Left colon (tissue), 2 donors: ENCODE measurements around the gene EMB. TPM values are rescaled to one million over a fixed set of nuclear protein-coding genes. Genes with fewer than 3 reads are reported as not detected.
"Not testable (repeated sequence)": the region's sequence is repeated elsewhere in the genome, so short reads cannot be mapped to it uniquely, and the experiment has no call there.

ENCODE experiments used
- ATAC-seq: fragments of 200-7000 bp; cut with Tn5 transposase; one replicate; pipeline ENCODE4 v1.9.1; 2020; ENCODE audit warnings: mild to moderate bottlenecking, moderate library complexity
- DNase-seq, 2 donors: peaks; one replicate each; pipeline ENCODE4 v3.0.0-alpha.2; 2020
- intact Hi-C, 2 donors: fragments of 100-400 bp; cut with DNase I in 1 of 2; cut with micrococcal nuclease in 1 of 2; formaldehyde crosslinking; loops; one replicate each; pipeline versions ENCODE4 v1.11.2 to v1.14.0; 2022; cut with DNase I, micrococcal nuclease
- long read RNA-seq: library from polyadenylated mRNA; unstranded; transcript quantifications from one replicate; pipeline ENCODE4 v2.0.0, GENCODE V29; 2021
- total RNA-seq, 2 donors: library from RNA; stranded (reverse); fragmentation: NEBNext Ultra II Directional; extraction: Animal tissue kit (Norgen Biotek cat#: 25700); gene quantifications; one replicate each; pipeline ENCODE4 v1.2.1, GENCODE V29; 2021
- donor health status: DM: no; HTN: no; CAD: no.
- donor health status: DM: yes; HTN: yes; CAD: no.

The EMB gene, protein sequence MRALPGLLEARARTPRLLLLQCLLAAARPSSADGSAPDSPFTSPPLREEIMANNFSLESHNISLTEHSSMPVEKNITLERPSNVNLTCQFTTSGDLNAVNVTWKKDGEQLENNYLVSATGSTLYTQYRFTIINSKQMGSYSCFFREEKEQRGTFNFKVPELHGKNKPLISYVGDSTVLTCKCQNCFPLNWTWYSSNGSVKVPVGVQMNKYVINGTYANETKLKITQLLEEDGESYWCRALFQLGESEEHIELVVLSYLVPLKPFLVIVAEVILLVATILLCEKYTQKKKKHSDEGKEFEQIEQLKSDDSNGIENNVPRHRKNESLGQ
- total RNA-seq, result 1 to 10 TPM; 6.1 to 8.6 TPM
- long read RNA-seq, full-length matches to known transcripts, result 1 of 1 reads
- long read RNA-seq, partial matches to known transcripts, result 0 of 1 reads
- long read RNA-seq, other reads (novel, unspliced or antisense), result 0 of 1 reads

DNA sequence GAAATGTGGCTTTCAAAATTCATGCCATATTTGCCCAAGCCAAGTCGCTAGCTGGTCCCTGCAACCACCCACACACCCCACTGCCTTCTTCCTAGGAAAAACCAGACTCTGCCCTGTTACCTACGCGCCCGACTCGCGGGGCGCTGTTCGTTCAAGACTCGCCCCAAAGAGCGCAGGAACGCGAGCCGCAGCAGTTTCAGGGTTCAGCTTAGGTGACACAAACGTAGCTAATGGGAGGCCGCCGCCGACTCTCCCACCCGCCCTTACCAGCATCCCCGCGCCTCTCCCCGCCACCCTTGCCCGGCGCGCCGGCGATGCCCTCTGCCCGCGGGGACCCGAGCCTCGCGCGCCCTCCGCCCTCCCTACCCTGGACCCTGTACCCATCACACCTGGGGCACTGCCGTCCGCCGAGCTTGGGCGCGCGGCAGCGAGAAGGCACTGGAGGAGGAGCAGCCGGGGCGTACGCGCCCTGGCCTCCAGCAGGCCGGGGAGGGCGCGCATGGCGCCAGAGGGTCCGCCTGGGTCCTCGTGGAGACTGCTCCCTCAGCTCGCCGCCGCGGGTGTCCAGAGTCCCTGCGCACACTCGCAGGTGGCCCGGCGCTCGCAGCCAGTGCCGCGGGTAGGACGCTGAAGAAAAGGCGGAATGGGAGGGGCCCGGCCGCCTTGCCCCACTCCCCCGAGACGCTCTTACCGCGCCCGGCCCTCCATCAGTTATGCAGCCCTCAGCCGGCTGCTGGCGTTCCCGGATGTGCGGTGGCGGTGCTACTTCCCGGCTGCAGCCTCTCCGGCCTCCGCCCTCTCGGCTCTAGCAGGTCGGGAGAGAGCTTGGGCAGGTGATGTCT is at the start of gene EMB:
TSS of gene EMB (minus strand) at position 638 of the 842 bp plus-strand sequence. CDS start at position 501, 137 bp downstream.
- DNase-seq, result peak; percentile 59 to 68
- intact Hi-C loops, result no loop called here
- ATAC-seq, result peak; percentile 71

DNA sequence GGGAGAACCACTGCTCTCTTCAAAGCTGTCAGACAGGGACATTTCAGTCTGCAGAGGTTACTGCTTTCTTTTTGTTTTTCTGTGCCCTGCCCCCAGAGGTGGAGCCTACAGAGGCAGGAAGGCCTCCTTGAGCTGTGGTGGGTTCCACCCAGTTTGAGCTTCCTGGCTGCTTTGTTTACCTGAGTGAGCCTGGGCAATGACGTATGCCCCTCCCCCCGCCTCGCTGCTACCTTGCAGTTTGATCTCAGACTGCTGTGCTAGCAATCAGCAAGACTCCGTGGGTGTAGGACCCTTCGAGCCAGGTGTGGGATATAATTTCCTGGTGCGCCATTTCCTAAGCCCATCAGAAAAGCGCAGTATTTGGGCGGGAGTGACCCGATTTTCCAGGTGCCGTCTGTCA is 48.4 kb upstream of the EMB start:
- ATAC-seq, intact Hi-C loops: not testable (repeated sequence)
- DNase-seq, result peak in 1 of 2 donors; percentile 29

DNA sequence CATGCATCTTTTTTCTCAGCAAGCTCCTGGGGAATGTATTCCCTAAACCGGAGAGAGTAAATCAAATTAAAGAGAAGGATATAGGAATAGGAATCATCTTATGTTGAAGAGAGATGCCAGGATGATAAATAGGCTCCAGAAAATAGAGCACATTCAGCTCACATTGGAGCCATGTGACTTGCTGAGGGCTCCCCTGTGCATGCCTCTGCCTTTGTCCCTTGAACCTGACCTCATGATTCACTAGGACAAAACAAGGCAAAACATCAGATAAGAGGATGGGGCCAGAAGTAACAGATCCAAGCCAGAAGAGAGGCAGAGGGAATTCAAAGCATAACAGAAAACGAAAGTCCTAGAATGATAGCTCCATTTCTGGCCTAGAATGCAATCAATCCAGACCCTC is 37.7 kb upstream of the EMB start:
- not testable (repeated sequence) for ATAC-seq, DNase-seq

DNA sequence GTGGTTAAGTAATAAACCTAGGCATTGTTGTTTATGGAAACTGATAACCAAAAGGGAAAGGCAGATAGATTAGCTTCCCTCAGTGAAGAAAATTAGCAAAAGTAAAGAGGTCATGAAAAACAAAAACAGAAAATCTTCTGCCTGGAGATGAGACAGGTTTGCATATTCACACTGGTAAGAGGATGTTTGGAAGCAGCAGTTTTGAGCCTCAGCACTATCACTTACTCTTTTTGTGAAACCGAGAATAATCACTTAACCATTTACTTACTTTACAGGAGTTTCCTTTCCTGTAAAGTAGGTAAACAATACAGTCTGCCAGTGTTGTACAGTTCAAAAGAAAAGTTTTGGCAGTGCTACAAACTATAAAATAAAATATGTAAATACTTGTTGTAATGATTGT is 35.5 kb upstream of the EMB start:
- ATAC-seq, result no peak
- intact Hi-C loops, result no loop called here
- no peak for DNase-seq

More for the DNA sequence above, 37.7 kb upstream of the EMB start:
- intact Hi-C loops, result not testable (repeated sequence)

DNA sequence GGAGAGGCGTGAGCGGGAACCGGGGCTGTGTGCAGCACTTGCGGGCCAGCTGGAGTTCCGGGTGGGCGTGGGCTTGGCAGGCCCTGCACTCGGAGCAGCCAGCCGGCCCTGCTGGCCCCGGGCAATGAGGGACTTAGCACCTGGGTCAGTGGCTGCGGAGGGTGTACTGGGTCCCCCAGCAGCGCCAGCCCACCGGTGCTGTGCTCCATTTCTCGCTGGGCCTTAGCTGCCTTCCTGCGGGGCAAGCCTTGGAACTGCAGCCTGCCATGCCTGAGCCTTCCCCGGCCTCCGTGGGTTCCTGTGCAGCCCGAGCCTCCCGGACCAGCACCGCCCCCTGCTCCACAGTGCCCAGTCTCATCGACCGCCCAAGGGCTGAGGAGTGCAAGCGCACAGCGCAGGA is 23.9 kb upstream of the EMB start:
- ATAC-seq, intact Hi-C loops, DNase-seq: not testable (repeated sequence)

DNA sequence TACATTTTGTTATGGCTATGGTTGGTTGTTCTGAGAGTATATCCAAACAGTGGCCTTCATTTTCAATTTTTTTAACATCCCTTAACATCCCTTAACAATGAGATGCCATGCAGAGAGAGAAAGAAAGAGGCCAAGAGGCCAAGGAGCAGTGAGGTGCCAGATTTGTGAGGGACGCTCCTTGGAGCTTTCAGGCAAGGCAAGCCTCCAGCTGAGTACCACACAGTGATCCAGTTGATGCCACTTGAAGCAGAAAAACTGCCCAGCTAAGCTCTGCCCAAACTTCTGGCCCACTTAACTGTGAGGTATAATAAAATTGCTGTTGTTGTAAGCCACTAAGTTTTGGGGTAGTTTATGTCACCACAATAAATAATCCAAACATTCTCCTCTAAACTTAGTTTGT is 22.6 kb upstream of the EMB start:
- intact Hi-C loops, result no loop called here
- ATAC-seq, result no peak

DNA sequence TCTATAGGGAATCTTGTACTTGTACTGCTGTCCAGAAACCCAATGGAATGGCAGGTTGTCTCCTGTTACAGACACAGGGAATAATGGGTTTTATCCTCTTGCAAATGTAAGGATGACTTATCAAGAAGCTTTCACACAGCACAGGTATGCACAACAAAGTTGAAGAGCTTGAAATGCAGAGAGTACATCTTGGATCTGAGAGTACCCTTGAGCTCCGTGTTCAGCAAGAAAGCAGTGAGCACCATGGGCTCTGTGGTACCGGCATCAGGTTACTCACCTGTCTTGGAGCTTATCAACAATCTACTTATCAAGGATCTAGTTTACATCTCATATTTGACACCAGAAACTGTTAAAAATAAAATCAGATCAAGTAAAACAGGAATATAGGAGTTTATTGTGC is 22.0 kb upstream of the EMB start:
- intact Hi-C loops, result no loop called here
- ATAC-seq (no peak), DNase-seq (no peak)

More for the DNA sequence above, 22.6 kb upstream of the EMB start:
- DNase-seq, result no peak

DNA sequence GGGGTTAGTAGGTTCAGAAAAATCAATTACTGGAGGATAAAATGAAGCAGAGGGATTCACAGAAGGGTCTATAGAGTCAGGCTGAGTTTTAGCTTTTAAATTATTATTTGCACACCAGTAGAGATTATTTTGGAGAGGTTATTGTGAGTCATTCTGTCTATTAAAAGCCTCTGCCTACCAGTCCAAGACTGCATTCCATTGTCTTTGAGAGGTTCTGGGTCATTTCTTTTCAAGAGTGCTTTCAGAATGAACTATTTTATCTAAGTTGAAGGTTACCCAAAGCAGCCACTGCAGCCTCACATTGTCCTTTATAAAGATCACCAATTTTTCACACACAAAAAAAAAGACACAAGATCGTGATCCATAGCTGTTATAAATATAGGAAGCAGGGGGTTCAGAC is 21.5 kb upstream of the EMB start:
- intact Hi-C loops, ATAC-seq, DNase-seq: not testable (repeated sequence)

DNA sequence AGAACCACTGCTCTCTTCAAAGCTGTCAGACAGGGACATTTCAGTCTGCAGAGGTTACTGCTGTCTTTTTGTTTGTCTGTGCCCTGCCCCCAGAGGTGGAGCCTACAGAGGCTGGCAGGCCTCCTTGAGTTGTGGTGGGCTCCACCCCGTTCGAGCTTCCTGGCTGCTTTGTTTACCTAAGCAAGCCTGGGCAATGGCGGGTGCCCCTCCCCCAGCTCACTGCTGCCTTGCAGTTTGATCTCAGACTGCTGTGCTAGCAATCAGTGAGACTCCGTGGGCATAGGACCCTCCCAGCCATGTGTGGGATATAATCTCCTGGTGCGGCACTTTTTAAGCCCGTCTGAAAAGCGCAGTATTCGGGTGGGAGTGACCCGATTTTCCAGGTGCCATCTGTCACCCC is 17.3 kb upstream of the EMB start:
- ATAC-seq, intact Hi-C loops: not testable (repeated sequence)
- peak in 1 of 2 donors; percentile 37 for DNase-seq

DNA sequence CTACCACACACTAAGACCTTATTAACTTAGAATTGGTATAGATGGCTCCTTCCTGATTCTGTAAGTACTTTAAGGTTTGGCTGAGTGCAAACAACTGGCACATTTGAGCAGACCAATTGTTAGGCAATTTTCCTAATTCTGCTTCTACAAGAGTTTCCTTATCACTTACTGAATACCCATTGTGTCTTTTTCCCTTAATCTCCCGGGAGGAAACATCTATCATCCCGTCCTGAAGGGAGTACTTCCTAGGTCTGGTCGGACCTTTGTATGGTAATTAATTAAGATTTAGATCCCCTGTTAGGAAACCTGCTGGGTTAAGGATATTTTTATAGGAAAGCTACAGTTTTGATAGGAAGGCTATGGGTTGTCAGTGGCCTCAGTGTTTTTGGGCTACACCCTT is 8.2 kb upstream of the EMB start:
- ATAC-seq, DNase-seq, intact Hi-C loops: not testable (repeated sequence)

DNA sequence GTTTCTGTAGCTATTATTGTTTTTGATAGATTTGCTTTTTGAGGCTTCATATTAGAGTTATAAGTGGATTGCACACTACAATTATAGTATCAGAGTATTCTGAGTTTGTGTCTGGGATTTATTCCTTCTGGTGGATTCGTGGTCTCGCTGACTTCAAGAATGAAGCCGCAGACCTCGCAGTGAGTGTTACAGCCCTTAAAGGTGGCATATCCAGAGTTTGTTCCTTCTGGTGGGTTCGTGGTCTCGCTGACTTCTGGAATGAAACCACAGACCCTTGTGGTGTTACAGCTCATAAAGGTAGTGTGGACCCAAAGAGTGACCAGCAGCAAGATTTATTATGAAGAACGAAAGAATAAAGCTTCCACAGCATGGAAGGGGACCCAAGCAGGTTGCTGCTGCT is 6.9 kb upstream of the EMB start:
- intact Hi-C loops, result no loop called here
- no peak for DNase-seq
- ATAC-seq, result no peak

DNA sequence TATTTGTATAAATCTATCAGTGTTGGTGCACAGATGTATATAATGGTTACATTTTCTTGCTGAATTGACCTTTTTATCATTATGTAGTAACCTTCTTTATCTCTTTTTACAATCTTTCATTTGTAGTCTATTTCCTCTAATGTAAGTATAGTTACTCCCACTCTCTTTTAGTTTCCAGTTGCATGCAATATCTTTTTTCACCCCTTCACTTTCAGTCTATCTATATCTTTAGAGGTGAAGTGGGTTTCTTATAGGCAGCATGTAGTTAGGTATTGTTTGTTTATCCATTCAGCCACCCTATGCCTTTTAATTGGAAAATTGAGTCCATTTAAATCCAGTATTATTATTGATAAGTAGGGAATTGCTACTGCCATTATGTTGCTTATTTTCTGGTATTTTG is 6.1 kb upstream of the EMB start:
- intact Hi-C loops, result no loop called here
- ATAC-seq, result no peak

DNA sequence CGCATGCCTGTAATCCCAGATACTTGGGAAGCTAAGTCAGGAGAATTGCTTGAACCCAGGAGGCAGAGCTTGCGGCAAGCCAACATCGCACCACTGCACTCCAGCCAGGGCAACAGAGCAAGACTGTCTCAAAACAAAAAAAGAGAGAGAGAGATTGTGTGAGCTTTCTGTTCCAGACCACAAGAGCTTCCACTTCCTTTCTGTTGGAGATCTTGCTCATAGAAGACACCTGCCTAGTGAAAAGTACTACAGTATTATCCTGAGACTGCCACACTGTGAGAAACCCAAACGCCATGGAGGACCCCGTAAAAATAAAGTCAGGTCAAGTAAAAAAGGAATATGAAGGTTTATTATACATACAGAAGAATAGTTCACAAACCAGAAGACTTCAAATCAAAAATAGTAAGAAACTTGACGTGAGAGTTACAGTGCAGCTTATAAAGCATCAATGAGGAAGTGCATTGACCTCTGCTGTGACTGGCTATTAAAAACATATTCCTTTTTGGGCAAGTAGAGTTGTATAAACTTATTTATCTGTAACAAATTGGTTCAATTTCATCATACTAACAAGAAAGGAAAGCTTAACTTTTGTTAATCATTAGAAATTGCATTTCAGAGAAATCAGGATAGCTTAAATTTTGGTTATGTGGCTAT is 4.3 kb upstream of the EMB start:
- ATAC-seq (no peak), DNase-seq (no peak)
- intact Hi-C loops, result no loop called here

More for the DNA sequence above, 6.1 kb upstream of the EMB start:
- no peak for DNase-seq

DNA sequence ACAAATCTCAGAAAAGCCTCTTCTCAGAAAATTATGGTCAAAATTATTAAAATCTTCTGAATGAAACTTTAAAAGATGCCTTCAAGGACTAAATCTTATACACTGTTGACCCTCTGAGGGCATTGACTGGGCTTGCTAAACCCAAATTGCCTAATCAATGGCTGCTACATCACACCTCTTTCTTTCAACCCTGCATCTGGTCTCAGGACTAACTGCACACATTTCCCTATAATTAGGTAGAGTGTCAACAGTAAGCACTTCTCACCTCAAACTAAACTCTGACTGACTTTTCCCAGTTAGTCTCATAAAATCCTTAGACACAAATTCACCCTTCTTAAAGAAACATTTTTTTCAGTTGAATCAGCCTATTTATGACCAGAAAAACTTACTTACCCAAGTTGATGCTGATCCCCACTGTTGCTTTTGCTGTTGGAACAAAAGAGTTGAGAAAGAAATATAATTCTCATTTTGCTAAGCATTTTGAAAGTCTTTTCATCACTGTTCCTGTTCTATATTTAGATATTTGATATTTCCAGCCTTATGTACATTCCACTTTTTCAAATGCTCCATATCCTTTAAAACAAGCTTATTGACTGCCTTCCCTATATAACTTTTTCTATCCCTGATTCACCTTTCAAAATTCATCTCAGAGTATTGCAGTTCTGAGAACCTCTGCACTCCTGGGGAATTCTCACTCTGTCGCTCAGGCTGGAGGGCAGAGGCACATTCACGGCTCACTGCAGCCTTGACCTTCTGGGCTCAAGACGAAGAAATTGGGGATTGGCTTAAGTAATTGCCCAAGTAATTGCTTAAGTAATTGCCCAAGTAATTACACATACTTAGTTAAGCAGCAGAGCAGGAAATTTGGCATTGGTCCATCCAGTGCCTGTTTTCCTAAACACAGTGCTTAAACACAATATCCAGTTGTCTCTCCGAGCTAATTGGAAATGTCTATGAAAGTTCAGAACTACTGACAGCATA is 1.8 kb upstream of the EMB start:
- ATAC-seq, DNase-seq, intact Hi-C loops: not testable (repeated sequence)

DNA sequence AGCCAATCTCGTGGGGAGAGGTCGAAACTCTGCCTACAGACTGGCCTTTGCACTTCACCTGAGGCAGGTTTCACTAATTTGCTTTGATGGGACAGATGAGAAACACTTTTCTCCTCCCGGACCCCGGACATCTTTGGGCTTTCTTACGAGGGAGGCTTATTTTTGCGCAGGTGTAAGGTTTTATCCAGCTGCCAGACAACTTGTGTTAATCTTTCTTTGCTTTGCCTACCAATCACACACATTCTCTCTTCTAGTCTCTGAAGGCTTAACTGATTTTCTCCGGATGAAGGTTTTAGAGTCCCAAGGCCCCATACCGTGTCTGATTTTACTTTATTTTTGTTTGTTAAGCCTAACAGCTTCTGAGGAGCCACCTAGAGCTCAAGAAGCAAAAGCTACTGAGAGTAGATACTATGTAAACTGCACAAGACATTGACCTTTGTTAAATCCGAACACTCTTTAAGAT is 436 bp upstream of the EMB start:
- DNase-seq (no peak), ATAC-seq (no peak)
- intact Hi-C loops, result no loop called here

DNA sequence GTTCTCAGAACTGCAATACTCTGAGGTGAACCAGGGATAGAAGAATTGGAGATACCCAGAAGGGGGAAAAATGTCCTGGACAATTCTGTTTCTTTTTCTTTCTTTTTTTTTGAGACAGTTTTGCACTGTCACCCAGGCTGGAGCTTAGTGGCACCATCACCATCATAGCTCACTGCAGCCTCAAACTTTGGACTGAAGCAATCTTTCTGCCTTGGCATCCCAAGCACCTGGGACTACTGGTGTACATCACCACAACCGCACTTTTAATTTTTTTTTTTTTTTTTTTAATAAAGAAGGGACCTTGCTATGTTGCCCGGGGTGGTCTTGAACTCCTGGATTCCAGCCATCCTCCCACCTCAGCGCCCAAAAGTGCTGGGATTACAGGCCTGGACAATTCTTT is 1.9 kb downstream of the EMB start:
- DNase-seq, result no peak
- intact Hi-C loops, result no loop called here
- no peak for ATAC-seq

DNA sequence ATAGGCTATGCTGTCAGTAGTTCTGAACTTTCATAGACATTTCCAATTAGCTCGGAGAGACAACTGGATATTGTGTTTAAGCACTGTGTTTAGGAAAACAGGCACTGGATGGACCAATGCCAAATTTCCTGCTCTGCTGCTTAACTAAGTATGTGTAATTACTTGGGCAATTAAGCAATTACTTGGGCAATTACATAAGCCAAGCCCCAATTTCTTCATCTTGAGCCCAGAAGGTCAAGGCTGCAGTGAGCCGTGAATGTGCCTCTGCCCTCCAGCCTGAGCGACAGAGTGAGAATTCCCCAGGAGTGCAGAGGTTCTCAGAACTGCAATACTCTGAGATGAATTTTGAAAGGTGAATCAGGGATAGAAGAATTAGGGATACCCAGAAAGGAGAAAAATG is 3.0 kb downstream of the EMB start:
- DNase-seq, intact Hi-C loops, ATAC-seq: not testable (repeated sequence)

DNA sequence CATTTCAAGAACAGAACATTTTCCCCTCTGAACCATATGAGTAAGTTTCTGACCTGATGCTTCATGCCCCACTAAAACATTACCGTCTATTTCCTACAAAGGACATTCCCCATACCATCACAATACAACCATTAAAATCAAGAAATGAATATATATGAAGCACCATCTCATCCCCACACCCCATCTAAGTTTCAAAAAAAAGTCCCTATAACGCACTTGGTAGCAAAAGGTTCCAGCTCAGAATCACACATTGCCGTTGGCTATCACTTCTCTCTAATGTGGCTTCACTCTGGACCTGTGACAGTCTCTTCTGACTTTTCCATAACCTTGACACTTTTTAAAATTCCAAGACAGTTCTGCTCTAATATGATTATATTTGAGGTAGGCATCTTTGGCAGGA is 5.9 kb downstream of the EMB start:
- intact Hi-C loops, result no loop called here
- no peak for DNase-seq
- ATAC-seq, result no peak
